RWPE1 (cell line): Measurements from ENCODE around the gene SDR42E2.
A peak's percentile ranks its signal among the peaks of the same experiment; 100 is the strongest.

Source experiments
- CTCF ChIA-PET: fragments of 350-600 bp; sonication (Branson Sonifier 250); formaldehyde crosslinking; extraction: SDS; loops from one replicate; lab custom pipeline; 2021; lab: Yijun Ruan, JAX
- POLR2A ChIA-PET: fragments of 400-600 bp; formaldehyde crosslinking; extraction: SDS; loops from one replicate; lab custom pipeline; 2020; ENCODE audit warnings: antibody characterized with exemption; ENCODE audit not compliant: low non-redundant PET; lab: Yijun Ruan, JAX
- DNase-seq: peaks from one replicate; pipeline ENCODE4 v3.0.0; 2012; ENCODE audit warnings: low spot score
- H3K27ac ChIP-seq: fragments of 450-650 bp; 2 replicates; pipeline ENCODE4 v1.5.1; 2017
- CTCF ChIP-seq: fragments of 450-650 bp; conservative IDR thresholded peaks from 2 replicates; pipeline ENCODE4 v1.5.1; 2017; ENCODE audit warnings: low read depth, mild to moderate bottlenecking

The SDR42E2 gene

GRCh38 chr16:22188595-22189442 lies 26.5 kb downstream of the SDR42E2 start:
- CTCF ChIA-PET: interaction anchor here (0.6 to 1.2 kb wide), 11 partner anchors 35 to 538 kb away, joined by 3 to 5 read pairs (median 3); partner anchors contain the start of gene POLR3E
- POLR2A ChIA-PET: interaction anchor here (0.5 kb wide), 1 partner anchor 179 kb away, joined by 3 read pairs; no protein-coding TSS in a partner anchor
- peak overlapping the region; percentile 89 for H3K27ac ChIP-seq
- peak; percentile 85 for TF ChIP-seq CTCF
- DNase-seq: peak; percentile 69

- peak overlapping the region; percentile 89 for H3K27ac ChIP-seq
- TF ChIP-seq CTCF: no peak
- DNase-seq: no peak
- CTCF ChIA-PET: interaction anchor here (0.7 to 1.0 kb wide), 4 partner anchors 15 to 108 kb away, joined by 3 read pairs; partner anchors contain the start of gene POLR3E
- POLR2A ChIA-PET: no interaction called here
Measured at GRCh38 chr16:22189473-22190080, 27.3 kb downstream of the SDR42E2 start.

- CTCF ChIA-PET: interaction anchor here (0.7 to 1.0 kb wide), 3 partner anchors 16 to 107 kb away, joined by 3 read pairs; partner anchors contain the start of gene POLR3E
Measured at GRCh38 chr16:22190081-22190775, 27.9 kb downstream of the SDR42E2 start.

GRCh38 chr16:22190776-22191531 lies 28.6 kb downstream of the SDR42E2 start:
- DNase-seq: peak; percentile 94
- H3K27ac ChIP-seq: peak overlapping the region; percentile 89
- ChIA-PET POLR2A (interaction anchor here (0.6 to 0.7 kb wide), 2 partner anchors 20 to 154 kb away, joined by 3 read pairs; no protein-coding TSS in a partner anchor), CTCF (interaction anchor here (0.5 to 0.6 kb wide), 2 partner anchors 106 to 1201 kb away, joined by 3 to 6 read pairs; partner anchors contain the start of gene POLR3E)
- no peak for TF ChIP-seq CTCF

More at GRCh38 chr16:22190081-22190775, 27.9 kb downstream of the SDR42E2 start:
- no peak for DNase-seq
- H3K27ac ChIP-seq: peak overlapping the region; percentile 89
- POLR2A ChIA-PET: no interaction called here
- TF ChIP-seq CTCF: no peak

- H3K27ac ChIP-seq: peak overlapping the region; percentile 89
- TF ChIP-seq CTCF: no peak
- ChIA-PET POLR2A (interaction anchor here (0.5 to 0.7 kb wide), 3 partner anchors 12 to 154 kb away, joined by 3 to 4 read pairs (median 3); no protein-coding TSS in a partner anchor), CTCF (interaction anchor here (0.5 to 1.1 kb wide), 3 partner anchors 107 to 1200 kb away, joined by 3 read pairs; no protein-coding TSS in a partner anchor)
- DNase-seq: no peak
Measured at GRCh38 chr16:22191532-22192260, 29.4 kb downstream of the SDR42E2 start.
